ENCODE data around the gene SLC37A1. TPM values are rescaled to one million over a fixed set of nuclear protein-coding genes. Genes with fewer than 3 reads are reported as not detected.

SLC37A1 gene
- total RNA-seq, 4 donors from 2014 or later: 4.0 to 5.8 (median 5.1) TPM

DNA sequence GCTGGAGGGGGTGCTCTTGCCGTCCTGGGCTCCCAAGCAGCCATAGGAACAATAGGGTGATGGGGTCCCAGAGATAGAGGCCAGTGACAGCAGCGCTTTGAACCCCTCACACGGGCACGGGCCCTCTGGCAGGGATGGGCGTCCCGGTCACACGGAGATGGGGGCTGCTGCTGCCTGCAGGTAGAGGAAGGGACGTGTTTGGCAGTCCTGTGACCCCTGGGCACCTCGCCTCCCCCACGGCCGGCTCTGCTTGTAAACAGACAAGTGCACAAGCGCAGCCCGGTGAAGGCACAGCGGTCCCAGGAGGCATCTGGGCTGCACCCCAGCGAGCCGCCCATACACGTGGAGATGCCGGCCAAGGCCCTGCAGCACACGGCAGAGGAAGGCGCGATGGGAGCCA is 103.3 kb downstream of the SLC37A1 start:
- TF ChIP-seq, protein P1, sequence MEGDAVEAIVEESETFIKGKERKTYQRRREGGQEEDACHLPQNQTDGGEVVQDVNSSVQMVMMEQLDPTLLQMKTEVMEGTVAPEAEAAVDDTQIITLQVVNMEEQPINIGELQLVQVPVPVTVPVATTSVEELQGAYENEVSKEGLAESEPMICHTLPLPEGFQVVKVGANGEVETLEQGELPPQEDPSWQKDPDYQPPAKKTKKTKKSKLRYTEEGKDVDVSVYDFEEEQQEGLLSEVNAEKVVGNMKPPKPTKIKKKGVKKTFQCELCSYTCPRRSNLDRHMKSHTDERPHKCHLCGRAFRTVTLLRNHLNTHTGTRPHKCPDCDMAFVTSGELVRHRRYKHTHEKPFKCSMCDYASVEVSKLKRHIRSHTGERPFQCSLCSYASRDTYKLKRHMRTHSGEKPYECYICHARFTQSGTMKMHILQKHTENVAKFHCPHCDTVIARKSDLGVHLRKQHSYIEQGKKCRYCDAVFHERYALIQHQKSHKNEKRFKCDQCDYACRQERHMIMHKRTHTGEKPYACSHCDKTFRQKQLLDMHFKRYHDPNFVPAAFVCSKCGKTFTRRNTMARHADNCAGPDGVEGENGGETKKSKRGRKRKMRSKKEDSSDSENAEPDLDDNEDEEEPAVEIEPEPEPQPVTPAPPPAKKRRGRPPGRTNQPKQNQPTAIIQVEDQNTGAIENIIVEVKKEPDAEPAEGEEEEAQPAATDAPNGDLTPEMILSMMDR (IDR thresholded peaks at IDR 0.05; ENCODE audit: low read depth): no peak

DNA sequence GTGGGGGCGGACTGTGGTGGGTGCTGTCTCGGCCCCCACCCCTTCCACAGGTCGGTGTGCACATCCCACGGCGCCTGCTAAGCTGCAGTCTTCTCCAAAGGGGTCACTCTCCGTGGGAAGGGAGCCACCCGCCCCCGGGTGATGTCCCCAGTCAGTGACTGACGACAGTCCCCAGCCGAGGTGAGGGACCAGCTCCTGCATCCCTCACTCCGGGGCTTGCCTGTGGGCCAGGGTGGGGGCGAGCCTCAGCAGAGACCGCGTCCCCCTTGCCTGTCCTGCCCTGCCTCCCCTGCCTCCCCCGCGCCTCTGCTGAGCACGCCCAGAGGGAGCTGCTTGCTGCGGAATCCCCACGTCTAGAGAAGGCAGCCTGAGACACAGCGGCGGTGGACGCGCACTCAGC is 103.8 kb downstream of the SLC37A1 start:
- TF ChIP-seq, protein P1 (IDR thresholded peaks at IDR 0.05; ENCODE audit: low read depth): no peak

GRCh38 chr21:42618707-42619102 is 105.1 kb downstream of the SLC37A1 start:
- TF ChIP-seq, protein P1 (IDR thresholded peaks at IDR 0.05; ENCODE audit: low read depth): no peak

GRCh38 chr21:42619166-42619565 is 105.5 kb downstream of the SLC37A1 start:
- TF ChIP-seq, protein P1 (IDR thresholded peaks at IDR 0.05; ENCODE audit: low read depth): no peak

DNA sequence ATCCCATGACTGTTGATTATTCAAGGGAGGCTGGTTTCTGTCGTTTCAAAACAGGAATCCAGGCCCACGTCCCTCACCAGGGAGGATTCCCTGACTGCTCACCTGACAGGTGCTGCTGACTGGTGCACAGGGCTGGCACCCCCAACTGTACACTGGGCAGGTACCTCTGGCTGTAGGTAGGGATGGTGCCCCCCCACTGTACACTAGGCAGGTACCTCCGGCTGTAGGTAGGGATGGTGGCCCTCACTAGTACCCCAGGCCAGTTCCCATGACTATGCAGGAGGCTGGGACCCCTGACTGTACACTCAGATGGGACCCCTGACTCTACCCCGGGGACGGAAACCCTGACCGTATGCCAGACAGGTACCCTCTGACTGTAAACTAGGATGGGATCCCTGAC is 106.2 kb downstream of the SLC37A1 start:
- TF ChIP-seq, protein P1 (IDR thresholded peaks at IDR 0.05; ENCODE audit: low read depth): no peak

DNA sequence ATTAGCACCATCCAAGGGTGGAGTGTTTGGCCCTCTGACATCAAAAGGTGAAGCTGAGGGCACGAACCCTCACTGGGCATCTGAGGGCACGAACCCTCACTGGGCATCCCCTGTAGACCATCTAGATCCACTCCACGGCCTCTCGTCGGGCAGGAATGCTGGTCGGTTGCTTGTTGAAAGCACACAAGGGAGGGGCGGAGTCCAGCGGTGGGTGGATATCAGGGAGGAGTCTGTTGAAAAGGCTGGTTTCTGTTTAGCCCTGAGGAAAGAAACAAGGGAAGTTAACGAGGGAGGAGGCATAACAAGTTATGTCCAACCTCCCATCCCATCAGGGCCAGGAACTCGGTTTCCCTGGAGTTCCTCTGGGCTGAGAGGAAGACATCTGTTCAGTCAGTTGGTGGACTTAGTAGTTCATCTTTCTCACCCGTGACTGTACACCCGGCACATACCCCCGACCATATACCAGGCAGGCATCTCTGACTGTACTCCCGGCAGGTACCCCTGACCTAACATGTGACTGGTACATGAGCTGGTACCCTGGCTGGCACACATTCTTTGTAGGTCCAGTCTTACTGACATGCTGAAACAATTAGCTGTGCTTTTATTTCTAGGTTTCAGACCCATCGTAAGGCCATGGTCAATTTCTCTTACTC is 107.6 kb downstream of the SLC37A1 start:
- TF ChIP-seq, protein P1 (IDR thresholded peaks at IDR 0.05; ENCODE audit: low read depth): no peak

GRCh38 chr21:42621819-42622177 is 108.1 kb downstream of the SLC37A1 start:
- TF ChIP-seq, protein P1 (IDR thresholded peaks at IDR 0.05; ENCODE audit: low read depth): no peak

Measured in subcutaneous adipose tissue (tissue), 4 donors.